H1 (cell line): ENCODE data around the gene NAGS.

Experiments
- CTCF ChIP-seq, 3 experiments: IDR thresholded peaks; 1 replicate in 2 of 3; 2 replicates in 1 of 3; pipeline versions ENCODE4 v1.5.1 to v1.6.1; 2011; ENCODE audit warnings: low read length in 3 of 3, mild to moderate bottlenecking in 3 of 3, inconsistent platforms in 2 of 3, low read depth in 1 of 3, moderate library complexity in 1 of 3; ENCODE audit not compliant: insufficient read depth in 1 of 3; ENCODE audit errors: control extremely low read depth in 1 of 3
- NRF1 ChIP-seq: IDR thresholded peaks from 2 replicates; pipeline ENCODE4 v1.6.1; 2011; ENCODE audit warnings: mild to moderate bottlenecking, low read depth, low read length, improper control_type of control experiment
- POLR2A ChIP-seq, 2 experiments: IDR thresholded peaks; 1 replicate in 1 of 2; 2 replicates in 1 of 2; pipeline ENCODE4 v1.6.1; 2011; ENCODE audit warnings: low read depth in 2 of 2, low read length in 2 of 2, mild to moderate bottlenecking in 2 of 2; ENCODE audit errors: control extremely low read depth in 1 of 2
- POLR2AphosphoS5 ChIP-seq: IDR thresholded peaks from 2 replicates; pipeline ENCODE4 v1.6.1; 2011; ENCODE audit warnings: low read depth, low read length
- USF2 ChIP-seq: IDR thresholded peaks from 2 replicates; pipeline ENCODE4 v1.6.1; 2011; ENCODE audit warnings: low read length, improper control_type of control experiment

- TF ChIP-seq NRF1: no peak
- TF ChIP-seq CTCF (IDR thresholded peaks at IDR 0.05; ENCODE audit: control extremely low read depth in 1 of 3, insufficient read depth in 1 of 3, low read depth in 1 of 3, low read length in 3 of 3): no peak
- TF ChIP-seq USF2: no peak
- no peak for TF ChIP-seq POLR2AphosphoS5
- no peak for TF ChIP-seq POLR2A (IDR thresholded peaks at IDR 0.05; ENCODE audit: control extremely low read depth in 1 of 2, low read depth in 2 of 2, low read length in 2 of 2)
Observed at GRCh38 chr17:43987131-43988021, 17.0 kb upstream of the NAGS start.
